ENCODE data around the gene ZNF407.

The ZNF407 gene

GRCh38 chr18:74589811-74590210, 7.9 kb upstream of the ZNF407 start:
- no peak for DNase-seq

GRCh38 chr18:74590671-74591070, 7.0 kb upstream of the ZNF407 start:
- DNase-seq: no peak

GRCh38 chr18:74595431-74595830, 2.2 kb upstream of the ZNF407 start:
- no peak for DNase-seq

GRCh38 chr18:74597034-74597661, 522 bp upstream of the ZNF407 start:
- peak; percentile 39 for DNase-seq

- peak; percentile 62 for DNase-seq
These were observed 806 bp downstream of the ZNF407 start for GRCh38 chr18:74598350-74599001.

GRCh38 chr18:74604361-74604760, 6.7 kb downstream of the ZNF407 start:
- DNase-seq: no peak

- DNase-seq: no peak
These were observed 7.1 kb downstream of the ZNF407 start for GRCh38 chr18:74604774-74605173.

- no peak for DNase-seq
These were observed 11.0 kb downstream of the ZNF407 start for GRCh38 chr18:74608681-74609080.

- no peak for DNase-seq
These were observed 11.9 kb downstream of the ZNF407 start for GRCh38 chr18:74609535-74609934.

GRCh38 chr18:74610051-74610615, 12.5 kb downstream of the ZNF407 start:
- no peak for DNase-seq

- DNase-seq: no peak
These were observed 13.2 kb downstream of the ZNF407 start for GRCh38 chr18:74610860-74611259.

- no peak for DNase-seq
These were observed 14.1 kb downstream of the ZNF407 start for GRCh38 chr18:74611765-74612164.

GRCh38 chr18:74613381-74613780, 15.7 kb downstream of the ZNF407 start:
- DNase-seq: no peak

- no peak for DNase-seq
These were observed 18.8 kb downstream of the ZNF407 start for GRCh38 chr18:74616494-74616893.

- no peak for DNase-seq
These were observed 19.8 kb downstream of the ZNF407 start for GRCh38 chr18:74617486-74617885.

GRCh38 chr18:74622072-74622471, 24.4 kb downstream of the ZNF407 start:
- DNase-seq: no peak

- DNase-seq: no peak
These were observed 25.6 kb downstream of the ZNF407 start for GRCh38 chr18:74623047-74623816.

- DNase-seq: no peak
These were observed 26.8 kb downstream of the ZNF407 start for GRCh38 chr18:74624466-74624865.

GRCh38 chr18:74625157-74625556, 27.5 kb downstream of the ZNF407 start:
- DNase-seq: no peak

- DNase-seq: no peak
These were observed 28.6 kb downstream of the ZNF407 start for GRCh38 chr18:74626049-74626874.

- no peak for DNase-seq
These were observed 33.1 kb downstream of the ZNF407 start for GRCh38 chr18:74630804-74631203.

GRCh38 chr18:74631212-74631611, 33.5 kb downstream of the ZNF407 start:
- DNase-seq: no peak

All from KG1 (cell line).